ENCODE measurements around the gene PROK1. TPM values are rescaled to one million over a fixed set of nuclear protein-coding genes. Genes with fewer than 3 reads are reported as not detected.

PROK1 gene
- total and polyA plus RNA-seq, 2 experiments from 2014 or later, result not detected

GRCh38 chr1:110465814-110466380, 14.9 kb downstream of the PROK1 start:
- H3K9me3 Mint-ChIP-seq, result no peaks in the 10 kb centered on the region
- TF ChIP-seq ETS1 (IDR thresholded peaks at IDR 0.05) (no peak), ZNF114 (CRISPR knock-in tag; IDR thresholded peaks at IDR 0.05) (no peak), ZNF462 (CRISPR knock-in tag; IDR thresholded peaks at IDR 0.05) (no peak), EZH2phosphoT487 (IDR thresholded peaks at IDR 0.05; ENCODE audit: unreplicated experiment) (no peak), REST (IDR thresholded peaks at IDR 0.05; ENCODE audit: unreplicated experiment) (no peak), ZNF331 (CRISPR knock-in tag; IDR thresholded peaks at IDR 0.05; ENCODE audit: low read depth) (no peak), EZH2 (IDR thresholded peaks at IDR 0.05; ENCODE audit: low read depth, unreplicated experiment) (no peak), STAT1 (IDR thresholded peaks at IDR 0.05; ENCODE audit: unreplicated experiment) (no peak)
- Histone ChIP-seq H3K4me2 (no peak overlapping the region), H3K27ac (ENCODE audit: low read depth) (no peak overlapping the region), H3K4me3 (no peak overlapping the region), H3K79me2 (replicated peaks; ENCODE audit: insufficient read depth) (no peaks in the 10 kb centered on the region), H3K27me3 (ENCODE audit: insufficient read depth) (no peaks in the 10 kb centered on the region), H2AFZ (no peak overlapping the region), H3F3A (replicated peaks; ENCODE audit: low read depth) (no peaks in the 10 kb centered on the region), H4K20me1 (replicated peaks; ENCODE audit: insufficient read depth) (no peaks in the 10 kb centered on the region), H3K36me3 (ENCODE audit: insufficient read depth) (no peaks in the 10 kb centered on the region), H3K4me1 (ENCODE audit: insufficient read depth) (no peaks in the 10 kb centered on the region), H3K9me2 (ENCODE audit: insufficient read depth) (no peaks in the 10 kb centered on the region)
- no peak for DNase-seq (ENCODE audit: low spot score)
- peaks cover 5% of the 10 kb centered on the region for H3K27me3 Mint-ChIP-seq (ENCODE audit: insufficient read depth, low read depth, poor library complexity)
- H3K4me1 Mint-ChIP-seq, result no peaks in the 10 kb centered on the region
- no peak overlapping the region for H3K4me3 Mint-ChIP-seq
- no peak overlapping the region for H3K27ac Mint-ChIP-seq
- no peaks in the 10 kb centered on the region for H3K36me3 Mint-ChIP-seq (ENCODE audit: low read depth)
- no peak for ATAC-seq
